Kidney (tissue), 14 donors: Measurements from ENCODE around the gene OLR1. TPM values are rescaled to one million over a fixed set of nuclear protein-coding genes. Genes with fewer than 3 reads are reported as not detected.

Experiments
- DNase-seq, 5 donors: peaks; one replicate each; pipeline ENCODE4 v3.0.0-alpha.2; 2013 to 2020
- FAIRE-seq: peaks from 2 replicates; lab custom pipeline; 2012; peaks lifted over from hg19 to GRCh38; lab: Jason Lieb, UNC
- H3K27ac ChIP-seq, 2 donors: one replicate each; pipeline ENCODE4 v1.7.0; 2013; ENCODE audit warnings: low read depth in 2 of 2, low read length in 2 of 2, inconsistent platforms in 1 of 2
- H3K27me3 ChIP-seq: one replicate; pipeline ENCODE4 v1.7.1; 2013; ENCODE audit warnings: low read length, inconsistent platforms; ENCODE audit not compliant: control insufficient read depth, insufficient read depth
- H3K36me3 ChIP-seq, 3 donors: one replicate each; pipeline versions ENCODE4 v1.7.0 to v1.7.1; 2013; ENCODE audit warnings: low read length in 3 of 3, control low read depth in 1 of 3, inconsistent platforms in 1 of 3; ENCODE audit not compliant: insufficient read depth in 3 of 3, control insufficient read depth in 2 of 3
- H3K4me1 ChIP-seq, 3 donors: one replicate each; pipeline versions ENCODE4 v1.7.0 to v1.7.1; 2013; ENCODE audit warnings: low read length in 3 of 3, inconsistent platforms in 1 of 3, low read depth in 1 of 3; ENCODE audit not compliant: control insufficient read depth in 2 of 3, insufficient read depth in 2 of 3
- H3K4me3 ChIP-seq, 3 donors: one replicate each; pipeline versions ENCODE4 v1.7.0 to v1.8.1; 2013; ENCODE audit warnings: low read length in 3 of 3, control low read depth in 1 of 3, inconsistent platforms in 1 of 3
- H3K9ac ChIP-seq, 3 donors: one replicate each; pipeline versions ENCODE4 v1.7.0 to v1.7.1; 2013; ENCODE audit warnings: low read length in 3 of 3, control low read depth in 1 of 3, inconsistent platforms in 1 of 3
- H3K9me3 ChIP-seq, 3 donors: one replicate each; pipeline versions ENCODE4 v1.7.0 to v1.7.1; 2013; ENCODE audit warnings: low read length in 3 of 3, control low read depth in 1 of 3, inconsistent platforms in 1 of 3; ENCODE audit not compliant: control insufficient read depth in 2 of 3, insufficient read depth in 1 of 3
- intact Hi-C: fragments of 100-400 bp; cut with DNase I; formaldehyde crosslinking; loops from one replicate; pipeline ENCODE4 v1.11.1; 2022
- polyA plus RNA-seq: library from polyadenylated mRNA; stranded (reverse); fragments of 350-450 nt; fragmentation: Illumina TruSeq; extraction: RNeasy Lipid Tissue Mini Kit (QIAGEN cat#74804); gene quantifications from one replicate; pipeline ENCODE4 v1.2.3, GENCODE V29; 2014; ENCODE audit warnings: low read depth, low replicate concordance; ENCODE audit not compliant: insufficient read depth
- total RNA-seq: library from RNA; stranded (reverse); fragmentation: NEBNext Ultra II Directional; extraction: Animal tissue kit (Norgen Biotek cat#: 25700); gene quantifications from one replicate; pipeline ENCODE4 v1.2.1, GENCODE V29; 2021
- TF ChIP-seq, protein P1 (sequence below): IDR thresholded peaks from 3 replicates; pipeline ENCODE4 v1.5.1; 2012; ENCODE audit warnings: mild to moderate bottlenecking, moderate library complexity, borderline replicate concordance; ENCODE audit not compliant: insufficient read depth; ENCODE audit errors: extremely low read depth
- donor health status: control.
- donor health status: control.
- donor health status: control.
- donor health status: control.
- donor health status: control.
- donor health status: DM: yes; HTN: yes; CAD: no.
- donor health status: Normal renal cell carcinoma (clear cell type).

The OLR1 gene
- total and polyA plus RNA-seq, 2 donors from 2014 or later: 6.7 to 11.5 TPM

- Histone ChIP-seq H3K9me3 (no peaks in the 10 kb centered on the region), H3K27ac (peak overlapping the region; percentile 62 to 66), H3K9ac (peak overlapping the region in 1 of 3 donors; percentile 73), H3K4me1 (no peaks in the 10 kb centered on the region), H3K4me3 (peak overlapping the region in 2 of 3 donors; percentile 21 to 61), H3K27me3 (no peaks in the 10 kb centered on the region), H3K36me3 (peaks cover 0 to 3% (median 0%) of the 10 kb centered on the region in 3 donors)
- intact Hi-C loops: no loop called here
- TF ChIP-seq, protein P1, sequence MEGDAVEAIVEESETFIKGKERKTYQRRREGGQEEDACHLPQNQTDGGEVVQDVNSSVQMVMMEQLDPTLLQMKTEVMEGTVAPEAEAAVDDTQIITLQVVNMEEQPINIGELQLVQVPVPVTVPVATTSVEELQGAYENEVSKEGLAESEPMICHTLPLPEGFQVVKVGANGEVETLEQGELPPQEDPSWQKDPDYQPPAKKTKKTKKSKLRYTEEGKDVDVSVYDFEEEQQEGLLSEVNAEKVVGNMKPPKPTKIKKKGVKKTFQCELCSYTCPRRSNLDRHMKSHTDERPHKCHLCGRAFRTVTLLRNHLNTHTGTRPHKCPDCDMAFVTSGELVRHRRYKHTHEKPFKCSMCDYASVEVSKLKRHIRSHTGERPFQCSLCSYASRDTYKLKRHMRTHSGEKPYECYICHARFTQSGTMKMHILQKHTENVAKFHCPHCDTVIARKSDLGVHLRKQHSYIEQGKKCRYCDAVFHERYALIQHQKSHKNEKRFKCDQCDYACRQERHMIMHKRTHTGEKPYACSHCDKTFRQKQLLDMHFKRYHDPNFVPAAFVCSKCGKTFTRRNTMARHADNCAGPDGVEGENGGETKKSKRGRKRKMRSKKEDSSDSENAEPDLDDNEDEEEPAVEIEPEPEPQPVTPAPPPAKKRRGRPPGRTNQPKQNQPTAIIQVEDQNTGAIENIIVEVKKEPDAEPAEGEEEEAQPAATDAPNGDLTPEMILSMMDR: no peak
- no peak for DNase-seq
- FAIRE-seq: no peak
Observed at GRCh38 chr12:10182354-10183049, 10.6 kb upstream of the OLR1 start.

DNA sequence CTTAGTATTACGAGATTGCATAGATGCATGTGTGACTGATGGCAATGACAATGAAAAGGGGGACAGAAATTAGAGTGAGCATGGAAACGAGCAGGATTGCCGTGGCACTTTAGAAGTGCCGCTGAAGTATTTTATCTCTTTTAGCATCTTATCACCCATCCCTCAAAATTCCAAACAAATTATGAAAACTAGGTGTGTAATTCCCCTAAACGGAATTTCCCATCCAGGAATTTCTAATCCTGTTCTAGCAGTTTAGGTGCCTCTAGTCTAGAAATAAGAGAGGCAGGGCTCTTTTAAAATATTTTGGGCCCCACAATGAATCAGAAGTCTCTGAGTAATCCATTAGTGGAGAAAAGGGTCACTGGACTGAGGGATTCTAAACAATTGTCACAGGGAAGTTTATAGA is 7.8 kb upstream of the OLR1 start:
- DNase-seq (no peak), FAIRE-seq (no peak)
- intact Hi-C loops: no loop called here
- H3K27ac ChIP-seq: peak overlapping the region; percentile 77 to 91
- H3K36me3 ChIP-seq: peaks cover 0 to 3% (median 0%) of the 10 kb centered on the region in 3 donors
- H3K4me3 ChIP-seq: peak overlapping the region; percentile 19 to 61 (median 22)
- H3K27me3 ChIP-seq: no peaks in the 10 kb centered on the region
- H3K9ac ChIP-seq: peak overlapping the region in 2 of 3 donors; percentile 1 to 65
- H3K4me1 ChIP-seq: no peaks in the 10 kb centered on the region
- TF ChIP-seq, protein P1: no peak
- no peaks in the 10 kb centered on the region for H3K9me3 ChIP-seq

- no peak for FAIRE-seq
- intact Hi-C loops: no loop called here
- TF ChIP-seq, protein P1: no peak
Observed at GRCh38 chr12:10178821-10179220, 6.9 kb upstream of the OLR1 start, which contains the start of gene TMEM52B. TMEM52B (plus strand) TSS chr12:10179032; CDS start chr12:10179575, 543 bp downstream.

More at GRCh38 chr12:10178821-10179220, 6.9 kb upstream of the OLR1 start, which contains the start of gene TMEM52B:
- Histone ChIP-seq H3K9me3 (no peaks in the 10 kb centered on the region), H3K27ac (peak within 1 kb of the TSS; percentile 77 to 91), H3K27me3 (no peaks in the 10 kb centered on the region), H3K4me1 (no peaks in the 10 kb centered on the region), H3K9ac (peak within 1 kb of the TSS; percentile 1 to 65 (median 6)), H3K4me3 (peak within 1 kb of the TSS; percentile 19 to 61 (median 22)), H3K36me3 (peaks cover 0 to 3% (median 0%) of the 10 kb centered on the region in 3 donors)
- peak in 2 of 5 donors; percentile 42 to 50 for DNase-seq
